Astrocyte (in vitro differentiated cells and primary cell): ENCODE data around the gene INPP5B. TPM values are rescaled to one million over a fixed set of nuclear protein-coding genes. Genes with fewer than 3 reads are reported as not detected.
"Not testable (repeated sequence)": the region's sequence is repeated elsewhere in the genome, so short reads cannot be mapped to it uniquely, and the experiment has no call there.

ENCODE experiments used
- DNase-seq: peaks from one replicate; pipeline ENCODE4 v3.0.0-alpha.2; 2010; ENCODE audit warnings: low read depth
- FAIRE-seq: peaks from 2 replicates; lab custom pipeline; 2011; peaks lifted over from hg19 to GRCh38; lab: Jason Lieb, UNC
- H2AFZ ChIP-seq: 2 replicates; pipeline ENCODE4 v1.6.0; 2012; ENCODE audit warnings: low read depth, low read length, inconsistent platforms
- H3K27ac ChIP-seq: 2 replicates; pipeline ENCODE4 v1.5.1; 2011; ENCODE audit warnings: low read depth, low read length, inconsistent platforms
- H3K27me3 ChIP-seq: 2 replicates; pipeline ENCODE4 v1.6.0; 2011; ENCODE audit warnings: low read length, inconsistent platforms; ENCODE audit not compliant: insufficient read depth
- H3K36me3 ChIP-seq: 2 replicates; pipeline ENCODE4 v1.5.1; 2011; ENCODE audit warnings: low read length, inconsistent platforms; ENCODE audit not compliant: insufficient read depth
- H3K4me1 ChIP-seq: 2 replicates; pipeline ENCODE4 v1.5.1; 2011; ENCODE audit warnings: low read length, inconsistent platforms; ENCODE audit not compliant: insufficient read depth
- H3K4me2 ChIP-seq: 2 replicates; pipeline ENCODE4 v1.6.0; 2012; ENCODE audit warnings: low read length, inconsistent platforms
- H3K4me3 ChIP-seq: 2 replicates; pipeline ENCODE4 v1.5.1; 2011; ENCODE audit warnings: low read depth, mild to moderate bottlenecking, low read length, inconsistent platforms; ENCODE audit not compliant: insufficient read depth
- H3K79me2 ChIP-seq: 2 replicates; pipeline ENCODE4 v1.6.0; 2012; ENCODE audit warnings: mild to moderate bottlenecking, low read length, inconsistent platforms; ENCODE audit not compliant: insufficient read depth
- H3K9ac ChIP-seq: 2 replicates; pipeline ENCODE4 v1.6.0; 2012; ENCODE audit warnings: mild to moderate bottlenecking, low read length, inconsistent platforms
- H3K9me3 ChIP-seq: 2 replicates; pipeline ENCODE4 v1.5.1; 2012; ENCODE audit warnings: low read depth, mild to moderate bottlenecking, low read length, inconsistent platforms; ENCODE audit not compliant: insufficient read depth
- H4K20me1 ChIP-seq: 2 replicates; pipeline ENCODE4 v1.6.0; 2012; ENCODE audit warnings: low read length, inconsistent platforms; ENCODE audit not compliant: insufficient read depth
- H3K27ac Mint-ChIP-seq: one replicate; pipeline ENCODE4 v1.8.0; 2021; ENCODE audit warnings: mild to moderate bottlenecking, mixed read lengths; ENCODE audit not compliant: unreplicated experiment
- H3K27me3 Mint-ChIP-seq: one replicate; pipeline ENCODE4 v1.8.0; 2021; ENCODE audit warnings: low read depth, mixed read lengths; ENCODE audit not compliant: unreplicated experiment
- H3K36me3 Mint-ChIP-seq: one replicate; pipeline ENCODE4 v1.8.0; 2021; ENCODE audit warnings: low read depth, mixed read lengths; ENCODE audit not compliant: unreplicated experiment
- H3K4me1 Mint-ChIP-seq: one replicate; pipeline ENCODE4 v1.8.0; 2021; ENCODE audit warnings: low read depth, mixed read lengths; ENCODE audit not compliant: unreplicated experiment
- H3K4me3 Mint-ChIP-seq: one replicate; pipeline ENCODE4 v1.8.0; 2021; ENCODE audit warnings: mild to moderate bottlenecking, moderate library complexity, mixed read lengths; ENCODE audit not compliant: unreplicated experiment
- H3K9me3 Mint-ChIP-seq: one replicate; pipeline ENCODE4 v1.8.0; 2021; ENCODE audit warnings: mild to moderate bottlenecking, mixed read lengths; ENCODE audit not compliant: unreplicated experiment
- CTCF ChIP-seq: IDR thresholded peaks from 2 replicates; pipeline ENCODE4 v1.5.1; 2011; ENCODE audit warnings: low read depth, mild to moderate bottlenecking, inconsistent platforms, low read length, moderate library complexity; ENCODE audit not compliant: insufficient read depth
- EZH2 ChIP-seq: IDR thresholded peaks from 2 replicates; pipeline ENCODE4 v1.6.1; 2012; ENCODE audit warnings: mild to moderate bottlenecking, low read length, inconsistent platforms; ENCODE audit not compliant: insufficient read depth
- total RNA-seq: library from RNA; stranded (reverse); gene quantifications from 2 replicates; pipeline ENCODE4 v1.2.1, GENCODE V29; 2021

Gene INPP5B
- total RNA-seq, 1 donor from 2014 or later: 19.4 TPM

DNA sequence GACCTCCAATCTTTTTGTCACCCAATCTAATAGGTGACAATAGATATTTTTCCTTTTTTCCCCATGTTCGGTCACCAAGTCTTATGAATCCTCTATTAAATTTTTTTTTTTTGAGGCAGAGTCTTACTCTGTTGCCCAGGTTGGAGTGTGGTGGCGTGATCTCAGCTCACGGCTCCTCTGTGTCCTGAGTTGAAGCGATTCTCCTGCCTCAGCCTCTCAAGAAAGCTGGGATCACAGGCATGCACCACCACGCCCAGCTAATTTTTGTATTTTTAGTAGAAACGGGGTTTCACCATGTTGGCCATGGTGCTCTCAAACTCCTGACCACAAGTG, 45.0 kb downstream of the INPP5B start:
- Mint-ChIP-seq H3K9me3 (peaks cover under 1% of the 10 kb centered on the region), H3K27me3 (no peaks in the 10 kb centered on the region), H3K36me3 (peaks cover 11% of the 10 kb centered on the region), H3K4me1 (peaks cover 5% of the 10 kb centered on the region), H3K4me3 (no peak overlapping the region), H3K27ac (no peak overlapping the region)
- H3K27ac ChIP-seq: no peak overlapping the region
- FAIRE-seq (no peak), DNase-seq (no peak)
- H3K4me1 ChIP-seq: no peaks in the 10 kb centered on the region
- TF ChIP-seq EZH2 (no peak), CTCF (no peak)
- no peaks in the 10 kb centered on the region for H3K79me2 ChIP-seq
- H3K4me2 ChIP-seq: no peak overlapping the region
- no peak overlapping the region for H3K9ac ChIP-seq
- no peaks in the 10 kb centered on the region for H4K20me1 ChIP-seq
- no peaks in the 10 kb centered on the region for H3K27me3 ChIP-seq
- H3K4me3 ChIP-seq: no peak overlapping the region
- H3K36me3 ChIP-seq: no peaks in the 10 kb centered on the region
- no peaks in the 10 kb centered on the region for H3K9me3 ChIP-seq
- H2AFZ ChIP-seq: no peak overlapping the region

DNA sequence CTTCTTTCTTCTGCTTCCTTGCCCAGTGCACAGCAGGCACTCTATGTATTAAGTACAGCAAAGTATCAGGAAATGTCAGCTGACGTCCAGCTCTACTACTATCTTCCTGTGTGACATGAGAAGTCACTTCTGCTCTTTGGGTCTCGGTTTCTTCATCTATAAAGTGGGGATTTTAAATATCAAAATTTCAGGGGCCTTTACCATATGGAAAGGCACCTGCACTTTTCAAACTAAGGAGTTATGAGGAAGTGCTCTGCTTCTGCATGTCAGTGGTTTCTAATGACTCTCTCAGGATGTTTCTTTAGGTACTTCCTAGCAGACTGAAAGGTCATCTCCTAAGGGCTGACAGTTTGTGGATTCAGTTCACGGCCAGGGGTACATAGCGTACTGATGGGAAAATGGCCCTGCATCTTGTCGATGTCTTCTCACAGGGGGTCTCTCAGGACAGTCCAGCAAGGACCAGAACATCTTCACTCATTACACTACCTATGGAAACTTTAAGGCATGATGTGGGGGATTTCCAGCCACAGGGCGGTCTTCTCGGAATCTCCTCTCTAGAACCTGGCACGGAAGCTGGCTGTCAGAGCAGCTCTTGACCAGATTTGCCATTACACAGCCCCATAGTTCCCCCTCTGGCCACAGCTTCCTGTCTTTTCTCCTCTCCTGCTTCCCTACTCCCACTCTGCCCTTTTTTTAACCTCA, 45.5 kb downstream of the INPP5B start:
- TF ChIP-seq EZH2 (no peak), CTCF (no peak)
- H3K79me2 ChIP-seq: no peaks in the 10 kb centered on the region
- H3K4me1 ChIP-seq: no peaks in the 10 kb centered on the region
- H4K20me1 ChIP-seq: no peaks in the 10 kb centered on the region
- H3K27ac ChIP-seq: no peak overlapping the region
- Mint-ChIP-seq H3K4me3 (no peak overlapping the region), H3K4me1 (peaks cover 5% of the 10 kb centered on the region), H3K27ac (no peak overlapping the region), H3K9me3 (no peaks in the 10 kb centered on the region), H3K36me3 (peaks cover 9% of the 10 kb centered on the region), H3K27me3 (no peaks in the 10 kb centered on the region)
- no peak for DNase-seq
- no peak for FAIRE-seq
- H2AFZ ChIP-seq: no peak overlapping the region
- no peaks in the 10 kb centered on the region for H3K36me3 ChIP-seq
- H3K9ac ChIP-seq: no peak overlapping the region
- no peak overlapping the region for H3K4me3 ChIP-seq
- H3K27me3 ChIP-seq: no peaks in the 10 kb centered on the region
- no peaks in the 10 kb centered on the region for H3K9me3 ChIP-seq
- no peak overlapping the region for H3K4me2 ChIP-seq

GRCh38 chr1:37897563-37897962, 49.3 kb downstream of the INPP5B start:
- H3K36me3 ChIP-seq, H3K4me3 Mint-ChIP-seq, H3K9me3 ChIP-seq, H3K9me3 Mint-ChIP-seq, H3K27me3 ChIP-seq, H4K20me1 ChIP-seq, FAIRE-seq, H3K27ac Mint-ChIP-seq, H3K9ac ChIP-seq, H3K36me3 Mint-ChIP-seq, H3K27ac ChIP-seq, H3K79me2 ChIP-seq, H3K4me1 ChIP-seq, H3K4me2 ChIP-seq, H3K4me3 ChIP-seq, H3K27me3 Mint-ChIP-seq, DNase-seq, H2AFZ ChIP-seq, H3K4me1 Mint-ChIP-seq: not testable (repeated sequence)
